WERI-Rb-1 (cell line): ENCODE measurements around the gene NOX5.
A peak's percentile ranks its signal among the peaks of the same experiment; 100 is the strongest.

Experiments
- DNase-seq: peaks from one replicate; pipeline ENCODE4 v3.0.0-alpha.2; 2020
- H3K27ac ChIP-seq: fragments of 250-450 bp; sonication (Bioruptor Pico); 2 replicates; pipeline ENCODE4 v1.5.1; 2020; ENCODE audit warnings: mild to moderate bottlenecking, moderate library complexity
- H3K27me3 ChIP-seq: fragments of 250-450 bp; sonication (Bioruptor Pico); 2 replicates; pipeline ENCODE4 v1.5.1; 2021; ENCODE audit warnings: mild to moderate bottlenecking, low read depth, moderate library complexity; ENCODE audit not compliant: insufficient read depth, severe bottlenecking
- H3K36me3 ChIP-seq: fragments of 250-450 bp; sonication (Bioruptor Pico); 2 replicates; pipeline ENCODE4 v1.5.1; 2020; ENCODE audit warnings: mild to moderate bottlenecking, moderate library complexity
- H3K4me3 ChIP-seq: 2 replicates; pipeline ENCODE4 v1.5.1; 2011; ENCODE audit warnings: low read depth, mild to moderate bottlenecking, control low read depth, low read length
- H3K9me3 ChIP-seq: fragments of 250-450 bp; sonication (Bioruptor Pico); 2 replicates; pipeline ENCODE4 v1.5.1; 2021; ENCODE audit warnings: mild to moderate bottlenecking, moderate library complexity; ENCODE audit not compliant: severe bottlenecking
- TF ChIP-seq, protein P1 (sequence below): IDR thresholded peaks from 2 replicates; pipeline ENCODE4 v1.5.1; 2011; ENCODE audit warnings: low read depth, mild to moderate bottlenecking, control low read depth, inconsistent platforms, low read length

NOX5 gene

DNA sequence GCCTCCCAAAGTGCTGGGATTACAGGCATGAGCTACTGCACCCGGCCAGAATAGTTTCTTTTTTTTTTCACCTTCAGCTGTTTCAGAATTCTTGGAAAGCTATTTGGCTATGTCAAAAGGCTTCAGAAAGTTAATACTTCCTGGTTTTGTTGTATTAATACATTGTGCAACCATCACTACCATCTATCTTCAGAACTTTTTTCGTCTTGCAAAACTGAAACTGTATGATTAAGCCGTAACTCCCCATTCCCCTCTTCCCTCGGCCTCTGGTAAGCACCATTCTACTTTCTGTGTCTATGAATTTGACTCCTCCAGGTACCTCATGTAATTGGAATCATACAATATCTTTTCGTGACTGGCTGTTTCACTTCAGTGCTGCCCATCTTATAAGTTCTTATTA lies 5.2 kb upstream of the NOX5 start:
- no peak for DNase-seq
- Histone ChIP-seq H3K27me3 (no peaks in the 10 kb centered on the region), H3K4me3 (no peak overlapping the region), H3K27ac (no peak overlapping the region), H3K36me3 (no peaks in the 10 kb centered on the region), H3K9me3 (peaks cover 11% of the 10 kb centered on the region)
- TF ChIP-seq, protein P1, sequence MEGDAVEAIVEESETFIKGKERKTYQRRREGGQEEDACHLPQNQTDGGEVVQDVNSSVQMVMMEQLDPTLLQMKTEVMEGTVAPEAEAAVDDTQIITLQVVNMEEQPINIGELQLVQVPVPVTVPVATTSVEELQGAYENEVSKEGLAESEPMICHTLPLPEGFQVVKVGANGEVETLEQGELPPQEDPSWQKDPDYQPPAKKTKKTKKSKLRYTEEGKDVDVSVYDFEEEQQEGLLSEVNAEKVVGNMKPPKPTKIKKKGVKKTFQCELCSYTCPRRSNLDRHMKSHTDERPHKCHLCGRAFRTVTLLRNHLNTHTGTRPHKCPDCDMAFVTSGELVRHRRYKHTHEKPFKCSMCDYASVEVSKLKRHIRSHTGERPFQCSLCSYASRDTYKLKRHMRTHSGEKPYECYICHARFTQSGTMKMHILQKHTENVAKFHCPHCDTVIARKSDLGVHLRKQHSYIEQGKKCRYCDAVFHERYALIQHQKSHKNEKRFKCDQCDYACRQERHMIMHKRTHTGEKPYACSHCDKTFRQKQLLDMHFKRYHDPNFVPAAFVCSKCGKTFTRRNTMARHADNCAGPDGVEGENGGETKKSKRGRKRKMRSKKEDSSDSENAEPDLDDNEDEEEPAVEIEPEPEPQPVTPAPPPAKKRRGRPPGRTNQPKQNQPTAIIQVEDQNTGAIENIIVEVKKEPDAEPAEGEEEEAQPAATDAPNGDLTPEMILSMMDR = no peak

DNA sequence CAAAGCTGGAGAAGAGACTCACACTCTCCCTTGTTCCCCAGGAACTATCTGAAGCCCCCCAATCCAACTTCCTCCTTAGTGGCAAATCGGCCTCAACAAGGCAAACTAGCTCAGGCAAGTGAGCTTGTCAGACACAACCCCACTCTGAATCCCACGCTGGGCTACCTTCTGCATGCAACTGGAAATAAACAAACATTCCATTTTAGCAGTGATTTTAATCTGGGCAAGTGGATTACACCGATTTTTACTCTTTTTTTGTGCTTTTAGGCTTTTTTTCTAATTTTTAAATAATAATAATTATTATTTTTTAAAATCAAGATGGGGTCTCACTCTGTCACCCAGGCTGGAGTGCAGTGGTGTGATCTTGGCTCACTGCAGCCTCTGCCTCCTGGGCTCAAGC lies 2.9 kb upstream of the NOX5 start:
- DNase-seq = no peak
- Histone ChIP-seq H3K36me3 (no peaks in the 10 kb centered on the region), H3K9me3 (peaks cover 11% of the 10 kb centered on the region), H3K27ac (no peak overlapping the region), H3K27me3 (no peaks in the 10 kb centered on the region), H3K4me3 (no peak overlapping the region)
- TF ChIP-seq, protein P1 = no peak

DNA sequence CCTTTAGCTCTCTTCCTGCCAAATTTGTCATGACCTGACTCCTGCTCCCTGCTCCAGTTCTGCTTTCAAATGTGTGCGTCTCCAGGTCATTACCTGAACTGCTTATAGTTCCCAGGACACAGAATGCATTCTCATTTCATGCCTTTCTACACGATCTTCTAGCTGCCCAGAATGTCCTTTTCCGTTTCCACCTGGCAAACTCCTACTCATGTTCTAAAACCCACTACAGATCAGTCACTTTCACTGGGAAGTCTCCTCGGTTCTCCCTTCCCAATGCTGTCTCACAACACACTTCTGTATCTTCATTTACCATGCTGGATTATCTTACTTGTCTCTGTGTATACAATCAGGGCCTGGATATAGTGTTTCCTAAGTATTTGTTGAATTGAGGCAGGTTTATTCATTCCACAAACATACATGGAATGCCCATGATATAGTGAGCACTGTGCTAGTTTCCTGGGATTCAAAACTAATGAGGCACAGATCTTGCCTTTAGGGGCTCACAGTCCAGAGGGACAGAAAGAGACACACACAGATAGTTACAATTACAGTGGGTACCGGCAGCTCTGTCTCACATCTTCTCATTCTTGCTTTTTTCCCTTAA lies 1.6 kb upstream of the NOX5 start:
- DNase-seq = no peak
- Histone ChIP-seq H3K27ac (peak overlapping the region; percentile 57; the same call in 1 of the 2 replicates), H3K9me3 (peaks cover 7% of the 10 kb centered on the region), H3K36me3 (no peaks in the 10 kb centered on the region), H3K27me3 (no peaks in the 10 kb centered on the region), H3K4me3 (no peak overlapping the region)
- TF ChIP-seq, protein P1 = no peak

DNA sequence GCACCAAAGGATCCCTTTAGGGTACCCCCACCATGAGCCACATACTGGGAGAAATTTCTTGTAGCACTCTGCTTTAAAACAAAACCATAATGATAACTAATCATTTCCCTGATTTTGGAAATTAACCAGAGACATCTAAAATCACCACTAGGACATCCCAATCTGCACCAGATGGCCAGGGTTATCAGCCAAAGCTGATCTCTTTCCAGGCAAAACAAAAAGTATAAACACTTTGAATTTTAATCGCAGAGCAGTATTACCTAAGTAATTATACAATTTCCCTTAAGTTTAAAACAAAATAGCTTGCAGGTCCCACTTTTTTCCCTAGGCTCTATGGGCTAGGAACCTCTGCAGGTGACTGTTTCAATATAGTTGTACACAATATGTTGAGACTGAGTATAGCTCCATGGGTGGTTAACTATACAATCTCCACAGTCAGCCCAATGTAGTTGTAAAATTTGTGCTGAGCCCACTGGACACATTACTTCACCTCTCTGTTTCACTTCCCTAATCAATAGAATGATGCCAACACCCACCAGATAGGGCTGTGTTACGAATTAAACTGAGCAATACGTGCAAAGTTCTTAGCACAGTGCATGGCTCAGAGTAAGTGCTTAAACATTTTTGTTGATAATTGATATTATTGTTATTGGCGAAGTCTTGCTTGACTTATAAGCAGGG lies 629 bp upstream of the NOX5 start:
- H3K27ac ChIP-seq = peak overlapping the region; percentile 57
- no peak for DNase-seq

DNA sequence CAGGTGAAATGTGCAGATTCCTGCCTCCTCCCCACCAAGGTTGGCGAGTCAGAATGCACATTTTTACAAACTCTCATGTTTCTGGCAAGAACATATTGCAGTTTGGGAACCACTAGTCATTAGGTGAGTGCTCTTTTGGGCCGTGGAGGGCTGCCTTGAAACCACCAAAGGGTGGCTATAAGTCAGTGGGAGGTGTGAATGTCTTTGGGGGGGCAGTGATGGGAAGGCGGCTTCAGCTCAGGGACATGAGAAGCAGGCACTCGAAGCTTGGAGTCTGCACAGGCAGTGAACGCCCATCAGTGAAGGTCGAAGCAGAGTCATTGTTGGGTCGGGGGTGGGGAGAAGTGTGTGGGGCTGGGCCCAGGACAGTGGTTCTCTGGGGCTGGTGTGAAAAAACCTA lies 1.1 kb downstream of the NOX5 start:
- no peak overlapping the region for H3K27ac ChIP-seq
- no peak overlapping the region for H3K4me3 ChIP-seq
- H3K36me3 ChIP-seq = no peaks in the 10 kb centered on the region
- H3K27me3 ChIP-seq = no peaks in the 10 kb centered on the region
- H3K9me3 ChIP-seq = no peaks in the 10 kb centered on the region
- TF ChIP-seq, protein P1 = no peak
- no peak for DNase-seq

More for the DNA sequence above, 629 bp upstream of the NOX5 start:
- no peak overlapping the region for H3K4me3 ChIP-seq
- TF ChIP-seq, protein P1 = no peak
- H3K27me3 ChIP-seq = no peaks in the 10 kb centered on the region
- H3K36me3 ChIP-seq = no peaks in the 10 kb centered on the region
- H3K9me3 ChIP-seq = no peaks in the 10 kb centered on the region
